GM19099 (cell line): ENCODE data around the gene PLCG2.

Source experiments
- POLR2A ChIP-seq: IDR thresholded peaks from 3 replicates; pipeline ENCODE4 v1.6.1; 2011; ENCODE audit warnings: low read depth; ENCODE audit not compliant: insufficient read length; ENCODE audit errors: extremely low read depth

Gene PLCG2

DNA sequence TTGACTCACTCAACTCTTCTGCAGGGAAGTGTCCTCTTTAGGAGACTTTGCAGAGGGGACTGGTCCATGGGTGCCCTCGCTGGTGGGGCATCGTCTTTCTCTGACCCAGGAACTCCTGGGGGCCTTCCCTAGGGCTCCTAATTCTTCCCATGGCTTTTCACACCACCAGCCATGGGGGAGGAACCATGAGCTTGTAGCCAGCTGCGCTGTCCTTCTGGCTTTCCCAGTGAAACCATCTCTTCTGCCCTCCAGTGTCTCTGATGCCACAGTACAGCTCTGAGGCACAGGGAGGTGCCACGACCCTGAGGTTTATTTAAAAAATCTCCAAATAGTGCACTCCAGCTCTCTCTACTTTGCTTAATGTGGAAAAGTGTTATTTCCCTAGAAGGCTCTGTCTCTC is 153.6 kb downstream of the PLCG2 start:
- no peak for TF ChIP-seq POLR2A

- TF ChIP-seq POLR2A: no peak
Measured at GRCh38 chr16:81933361-81933760, 154.3 kb downstream of the PLCG2 start.

DNA sequence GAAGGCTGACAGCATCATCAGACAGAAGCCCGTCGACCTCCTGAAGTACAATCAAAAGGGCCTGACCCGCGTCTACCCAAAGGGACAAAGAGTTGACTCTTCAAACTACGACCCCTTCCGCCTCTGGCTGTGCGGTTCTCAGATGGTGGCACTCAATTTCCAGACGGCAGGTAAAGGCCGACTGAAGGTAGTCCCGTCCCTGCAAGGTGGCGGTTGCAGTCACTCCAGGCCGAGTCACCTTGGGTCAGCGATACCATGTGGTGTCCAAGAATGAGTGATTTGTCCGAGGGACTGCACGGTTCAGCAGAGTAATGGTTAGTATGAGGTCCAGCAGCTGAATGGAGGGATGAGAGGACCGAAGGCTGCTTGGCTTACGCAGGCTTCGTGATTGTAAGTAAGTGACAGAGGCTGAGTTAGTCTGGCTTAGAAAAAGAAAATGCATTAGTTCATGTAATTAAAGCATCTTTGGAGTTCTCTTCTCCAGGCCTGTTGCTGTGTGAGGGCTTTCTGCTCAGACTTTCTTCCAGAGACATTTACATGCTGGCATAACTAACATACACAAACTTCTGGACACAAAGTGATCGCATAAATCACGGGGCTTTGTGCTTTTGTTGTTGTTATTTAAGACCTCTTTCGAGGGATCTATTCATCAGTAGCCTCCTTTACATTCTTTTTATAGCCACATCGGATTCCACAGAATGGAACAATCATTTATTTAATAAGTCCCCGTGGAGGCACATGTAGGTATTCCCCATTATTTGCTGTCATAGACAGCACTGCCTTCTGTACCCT is 157.3 kb downstream of the PLCG2 start:
- TF ChIP-seq POLR2A: no peak

GRCh38 chr16:81937305-81938038 is 158.4 kb downstream of the PLCG2 start:
- TF ChIP-seq POLR2A: no peak

DNA sequence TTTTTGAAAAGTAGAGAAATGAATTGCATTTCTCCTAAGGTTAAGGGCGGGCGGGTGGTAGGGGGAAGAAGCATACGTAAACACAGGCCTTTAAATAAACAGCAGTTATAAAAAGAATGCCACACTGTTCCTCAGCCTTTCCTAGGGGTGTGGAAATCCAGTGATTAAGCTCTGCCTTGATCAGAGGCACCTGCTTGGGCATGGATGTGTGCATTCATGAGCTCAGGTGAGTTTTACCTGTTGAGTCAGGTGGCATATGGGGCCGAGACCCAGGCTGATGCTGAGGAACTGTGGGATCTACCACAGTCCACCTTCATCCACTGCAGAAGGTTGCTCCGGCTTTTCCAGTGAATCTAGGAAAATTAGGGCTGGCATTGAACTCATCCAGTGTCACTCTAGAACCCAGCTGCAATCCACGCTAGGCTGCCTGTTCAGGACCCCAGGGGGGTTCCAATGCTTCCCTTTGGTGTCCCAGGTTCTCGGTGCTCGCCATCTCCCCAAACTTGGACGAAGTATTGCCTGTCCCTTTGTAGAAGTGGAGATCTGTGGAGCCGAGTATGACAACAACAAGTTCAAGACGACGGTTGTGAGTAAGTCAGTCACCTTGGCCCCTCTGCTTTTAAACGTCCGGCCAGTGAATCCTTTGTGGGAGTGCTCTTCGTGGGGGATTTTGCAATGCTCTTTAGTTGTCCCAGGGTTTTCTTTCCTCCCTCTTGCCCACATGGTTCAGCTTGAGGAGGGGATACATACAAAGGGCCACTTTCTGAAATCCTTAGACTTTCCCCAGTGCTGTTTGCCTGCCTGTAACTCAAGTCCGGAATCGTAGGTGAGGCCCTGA is 159.5 kb downstream of the PLCG2 start:
- TF ChIP-seq POLR2A: no peak

DNA sequence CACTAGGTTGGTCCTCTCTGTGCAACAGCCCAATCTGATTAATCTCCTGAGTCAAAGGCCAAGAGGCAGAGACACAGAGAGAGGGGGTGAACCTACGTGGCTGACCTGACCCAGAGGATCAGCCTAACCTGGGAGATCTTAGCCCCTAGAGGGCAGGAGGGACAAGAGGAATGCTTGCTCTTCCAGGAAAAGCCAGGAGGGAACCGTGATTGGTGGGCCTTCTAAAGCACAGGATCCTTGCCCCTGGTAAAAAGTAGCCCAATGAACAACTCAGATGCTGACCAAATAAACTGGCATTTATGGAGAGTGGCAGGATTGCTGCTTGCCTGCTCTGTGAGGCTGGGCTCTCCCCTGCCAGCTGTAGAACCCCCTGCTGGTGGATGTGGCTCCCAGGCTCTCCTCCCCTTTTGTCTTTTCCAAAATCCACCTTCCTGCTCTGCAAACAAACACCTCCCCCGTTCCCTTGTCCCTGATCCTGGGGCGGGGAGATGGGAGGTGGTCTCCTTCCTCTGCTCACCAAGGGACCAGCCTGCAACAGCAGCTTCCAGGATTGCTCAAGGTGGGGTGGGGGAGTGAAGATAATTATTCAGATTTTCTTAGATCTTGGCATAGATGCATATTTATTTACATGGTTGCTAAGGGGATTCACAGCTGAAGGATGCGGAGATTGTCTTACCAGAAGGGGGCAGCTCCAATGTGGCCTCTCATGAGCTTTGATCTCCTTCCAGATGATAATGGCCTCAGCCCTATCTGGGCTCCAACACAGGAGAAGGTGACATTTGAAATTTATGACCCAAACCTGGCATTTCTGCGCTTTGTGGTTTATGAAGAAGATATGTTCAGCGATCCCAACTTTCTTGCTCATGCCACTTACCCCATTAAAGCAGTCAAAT is 160.3 kb downstream of the PLCG2 start:
- no peak for TF ChIP-seq POLR2A

GRCh38 chr16:81940781-81941560 is 161.9 kb downstream of the PLCG2 start:
- TF ChIP-seq POLR2A: no peak

- no peak for TF ChIP-seq POLR2A
Measured at GRCh38 chr16:81942007-81942601, 163.0 kb downstream of the PLCG2 start.

DNA sequence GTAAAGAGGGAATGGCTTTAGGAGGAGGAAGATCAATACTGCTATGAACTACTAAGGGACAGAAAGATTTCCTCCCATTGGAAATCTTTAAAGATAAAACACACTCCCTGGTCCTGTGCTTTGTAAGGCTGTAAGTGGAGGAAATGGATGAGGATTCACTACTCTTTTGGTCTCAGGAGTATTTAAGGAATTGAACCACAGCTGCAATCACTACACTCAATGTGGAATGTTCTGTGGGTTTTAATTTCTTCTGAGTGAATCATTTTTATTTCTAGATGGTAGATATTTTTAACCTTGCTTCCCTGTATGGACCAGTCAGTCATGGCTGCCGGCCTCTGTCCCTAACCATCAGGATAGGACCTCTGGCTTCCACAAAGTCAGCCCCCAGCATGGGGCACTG is 166.6 kb downstream of the PLCG2 start:
- TF ChIP-seq POLR2A: no peak

- no peak for TF ChIP-seq POLR2A
Measured at GRCh38 chr16:81946206-81946605, 167.1 kb downstream of the PLCG2 start.

- no peak for TF ChIP-seq POLR2A
Measured at GRCh38 chr16:81951564-81951963, 172.5 kb downstream of the PLCG2 start.

DNA sequence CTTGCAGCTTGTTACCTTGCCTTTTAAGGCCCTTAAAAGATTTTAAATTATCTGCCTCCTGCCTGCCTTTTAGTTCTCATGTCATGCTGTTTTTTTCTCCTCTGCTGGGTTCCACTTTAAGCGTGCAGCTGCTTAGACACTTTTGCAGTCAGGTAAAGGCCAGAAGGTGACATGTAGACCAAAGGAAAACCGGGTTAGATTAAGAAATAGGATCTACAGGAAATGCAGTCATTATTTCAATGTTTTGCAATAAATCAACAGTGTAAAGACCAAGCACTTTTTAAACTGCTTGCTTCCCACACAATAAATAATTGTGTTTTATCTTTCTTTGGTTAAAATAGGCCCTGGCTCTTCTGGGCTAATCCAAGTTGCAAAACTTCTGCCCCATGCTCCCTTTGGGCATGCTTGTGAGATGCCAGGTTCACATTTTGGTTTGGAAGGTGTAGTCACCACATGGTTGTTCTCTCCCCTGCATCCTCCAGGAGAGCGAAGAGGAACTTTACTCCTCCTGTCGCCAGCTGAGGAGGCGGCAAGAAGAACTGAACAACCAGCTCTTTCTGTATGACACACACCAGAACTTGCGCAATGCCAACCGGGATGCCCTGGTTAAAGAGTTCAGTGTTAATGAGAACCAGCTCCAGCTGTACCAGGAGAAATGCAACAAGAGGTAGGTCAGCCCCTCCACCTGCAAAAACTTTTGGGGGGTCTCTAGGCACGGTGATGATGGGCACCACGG is 177.3 kb downstream of the PLCG2 start:
- no peak for TF ChIP-seq POLR2A

GRCh38 chr16:81964808-81965207 is 185.7 kb downstream of the PLCG2 start:
- TF ChIP-seq POLR2A: no peak
